AG04450 (cell line): ENCODE data around the gene EFNB3. TPM values are rescaled to one million over a fixed set of nuclear protein-coding genes. Genes with fewer than 3 reads are reported as not detected.

Experiments
- CTCF ChIA-PET: fragments of 300-600, 350-600 bp; formaldehyde crosslinking; extraction: SDS; loops from one replicate; lab custom pipeline; 2022; ENCODE audit warnings: antibody characterized with exemption, inconsistent platforms; lab: Charles Lee
- POLR2A ChIA-PET: fragments of 350-600 bp; formaldehyde crosslinking; extraction: SDS; loops from one replicate; lab custom pipeline; 2021; ENCODE audit warnings: antibody characterized with exemption, inconsistent platforms; lab: Yijun Ruan, JAX
- DNase-seq: peaks from one replicate; pipeline ENCODE4 v3.0.0-alpha.2; 2011; ENCODE audit warnings: low read depth, low spot score
- H3K27ac ChIP-seq: one replicate; pipeline ENCODE4 v1.5.1; 2012; ENCODE audit warnings: low read depth, low read length, control low read depth
- H3K27me3 ChIP-seq: one replicate; pipeline ENCODE4 v1.6.0; 2012; ENCODE audit warnings: low read length; ENCODE audit not compliant: control insufficient read depth, insufficient read depth
- H3K4me3 ChIP-seq: 2 replicates; pipeline ENCODE4 v1.5.1; 2011; ENCODE audit warnings: mild to moderate bottlenecking, low read depth, low read length, control low read depth
- H3K9me3 ChIP-seq: 2 replicates; pipeline ENCODE4 v1.5.1; 2012; ENCODE audit warnings: low read length; ENCODE audit not compliant: control insufficient read depth, insufficient read depth
- CTCF ChIP-seq: IDR thresholded peaks from 2 replicates; pipeline ENCODE4 v1.5.1; 2011; ENCODE audit warnings: low read depth, low read length, control low read depth, inconsistent platforms
- polyA plus RNA-seq: library from polyadenylated mRNA; depleted of rRNA; stranded (reverse); fragments of >200 nt; gene quantifications from 2 replicates; pipeline ENCODE4 v1.2.3, GENCODE V29; 2011

Gene EFNB3
- polyA plus RNA-seq, 1 experiment, result 7.7 TPM

- Histone ChIP-seq H3K4me3 (no peak overlapping the region), H3K27me3 (peaks cover 2% of the 10 kb centered on the region), H3K27ac (no peak overlapping the region), H3K9me3 (no peaks in the 10 kb centered on the region; the same call in 1 of the 2 replicates)
- POLR2A ChIA-PET, result no interaction called here
- no peak for DNase-seq
- TF ChIP-seq CTCF, result no peak
- CTCF ChIA-PET, result interaction anchor here (0.5 to 4.9 kb wide), 14 partner anchors 9 to 313 kb away, joined by 3 to 118 read pairs (median 6); no protein-coding TSS in a partner anchor
Observed at GRCh38 chr17:7744416-7744815, 39.4 kb downstream of the EFNB3 start.

- TF ChIP-seq CTCF, result peak; percentile 14; the same call in 1 of the 2 replicates
- no peak overlapping the region for H3K27ac ChIP-seq
- no peaks in the 10 kb centered on the region for H3K9me3 ChIP-seq
- H3K4me3 ChIP-seq, result no peak overlapping the region
- ChIA-PET POLR2A (no interaction called here), CTCF (interaction anchor here (1.6 to 4.9 kb wide), 3 partner anchors 36 to 244 kb away, joined by 4 to 118 read pairs (median 12); no protein-coding TSS in a partner anchor)
- H3K27me3 ChIP-seq, result no peaks in the 10 kb centered on the region
- DNase-seq, result peak; percentile 41
Observed at GRCh38 chr17:7745748-7746470, 40.9 kb downstream of the EFNB3 start.

- Histone ChIP-seq H3K4me3 (peak overlapping the region; percentile 1; the same call in 1 of the 2 replicates), H3K9me3 (no peaks in the 10 kb centered on the region), H3K27ac (peak overlapping the region; percentile 53), H3K27me3 (no peaks in the 10 kb centered on the region)
- peak; percentile 23 for DNase-seq
- TF ChIP-seq CTCF, result no peak
- ChIA-PET POLR2A (interaction anchor here (0.7 to 1.5 kb wide), 4 partner anchors 20 to 97 kb away, joined by 3 to 6 read pairs (median 4); no protein-coding TSS in a partner anchor), CTCF (interaction anchor here (0.6 to 1.7 kb wide), 5 partner anchors 30 to 242 kb away, joined by 3 to 9 read pairs (median 5); partner anchors contain the start of genes DNAH2 and NAA38)
Observed at GRCh38 chr17:7747635-7748071, 42.7 kb downstream of the EFNB3 start.

GRCh38 chr17:7748076-7748775 is 43.2 kb downstream of the EFNB3 start:
- H3K27ac ChIP-seq, result peak overlapping the region; percentile 53
- TF ChIP-seq CTCF, result no peak
- DNase-seq, result no peak
- CTCF ChIA-PET, result interaction anchor here (0.6 to 1.7 kb wide), 5 partner anchors 31 to 242 kb away, joined by 3 to 9 read pairs (median 5); partner anchors contain the start of genes DNAH2 and NAA38
- no peaks in the 10 kb centered on the region for H3K27me3 ChIP-seq
- peak overlapping the region; percentile 1; the same call in 1 of the 2 replicates for H3K4me3 ChIP-seq
- POLR2A ChIA-PET, result interaction anchor here (0.7 to 1.5 kb wide), 4 partner anchors 19 to 97 kb away, joined by 3 to 6 read pairs (median 4); no protein-coding TSS in a partner anchor
- H3K9me3 ChIP-seq, result no peaks in the 10 kb centered on the region
